ENCODE results near the gene KCNA5. TPM values are rescaled to one million over a fixed set of nuclear protein-coding genes. Genes with fewer than 3 reads are reported as not detected.

Gene KCNA5
- total and polyA plus RNA-seq, 2 donors (not counting 1 experiment from before 2014, with no cell fraction given): 0.20 to 0.72 TPM

DNA sequence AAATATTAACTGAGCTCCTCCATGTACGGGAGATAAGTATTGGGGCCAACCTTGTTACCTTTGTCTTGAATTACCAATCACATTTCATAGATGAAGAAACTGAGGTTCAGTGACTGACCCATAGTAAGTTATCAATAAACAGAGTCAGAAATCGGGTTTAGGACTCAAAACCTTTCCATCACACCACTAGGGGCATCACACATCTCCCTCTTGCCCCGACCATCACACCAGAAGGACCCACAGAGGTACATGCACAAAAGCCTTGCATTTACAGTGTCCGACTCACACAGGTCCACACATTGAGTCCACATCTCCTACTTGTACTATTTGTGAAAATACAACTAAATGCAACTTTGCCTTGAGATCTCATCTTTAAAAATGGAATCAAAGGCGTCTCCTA is 29.4 kb downstream of the KCNA5 start:
- H3K4me1 Mint-ChIP-seq: peaks cover 2% of the 10 kb centered on the region
- no peak overlapping the region for H3K4me3 Mint-ChIP-seq
- ChIA-PET CTCF (interaction anchor here (3.1 to 5.6 kb wide), 2 partner anchors 11 to 51 kb away, joined by 17 to 23 read pairs; no protein-coding TSS in a partner anchor), POLR2A (no interaction called here)
- Histone ChIP-seq H3K27ac (ENCODE audit: low read length in 2 of 2) (no peak overlapping the region), H3K4me3 (ENCODE audit: control extremely low read depth in 1 of 5, extremely low read depth in 1 of 5, insufficient read depth in 1 of 5, low read depth in 2 of 5, low read length in 4 of 5) (no peak overlapping the region), H3K79me2 (ENCODE audit: control insufficient read depth, insufficient read depth, low read length) (no peaks in the 10 kb centered on the region), H3K4me2 (replicated peaks; ENCODE audit: low read depth, low read length, poor library complexity, severe bottlenecking) (no peak overlapping the region), H2AFZ (ENCODE audit: insufficient read depth, low read depth, low read length, poor library complexity, severe bottlenecking) (no peak overlapping the region), H4K20me1 (ENCODE audit: control insufficient read depth, insufficient read depth, low read length, poor library complexity, severe bottlenecking) (no peaks in the 10 kb centered on the region), H3K9ac (ENCODE audit: low read length) (no peak overlapping the region), H3K36me3 (replicated peaks in 1 of 2; ENCODE audit: control extremely low read depth in 1 of 2, control insufficient read depth in 1 of 2, extremely low read depth in 1 of 2, insufficient read depth in 2 of 2, low read length in 1 of 2) (no peaks in the 10 kb centered on the region), H3K27me3 (replicated peaks in 1 of 4; ENCODE audit: control extremely low read depth in 1 of 4, control insufficient read depth in 3 of 4, insufficient read depth in 4 of 4, low read length in 3 of 4) (peaks cover 0 to 2% (median 0%) of the 10 kb centered on the region in 4 experiments), H3K4me1 (ENCODE audit: control insufficient read depth in 2 of 2, insufficient read depth in 2 of 2, low read length in 2 of 2) (no peaks in the 10 kb centered on the region), H3K9me3 (ENCODE audit: control extremely low read depth in 1 of 3, control insufficient read depth in 2 of 3, insufficient read depth in 1 of 3, low read length in 2 of 3) (no peaks in the 10 kb centered on the region)
- intact Hi-C loops (cut with micrococcal nuclease): no loop called here
- no peak for TF ChIP-seq EZH2 (IDR thresholded peaks at IDR 0.05; ENCODE audit: borderline replicate concordance, insufficient read depth, low read depth, low read length, poor library complexity, severe bottlenecking)
- TF ChIP-seq, protein P1, sequence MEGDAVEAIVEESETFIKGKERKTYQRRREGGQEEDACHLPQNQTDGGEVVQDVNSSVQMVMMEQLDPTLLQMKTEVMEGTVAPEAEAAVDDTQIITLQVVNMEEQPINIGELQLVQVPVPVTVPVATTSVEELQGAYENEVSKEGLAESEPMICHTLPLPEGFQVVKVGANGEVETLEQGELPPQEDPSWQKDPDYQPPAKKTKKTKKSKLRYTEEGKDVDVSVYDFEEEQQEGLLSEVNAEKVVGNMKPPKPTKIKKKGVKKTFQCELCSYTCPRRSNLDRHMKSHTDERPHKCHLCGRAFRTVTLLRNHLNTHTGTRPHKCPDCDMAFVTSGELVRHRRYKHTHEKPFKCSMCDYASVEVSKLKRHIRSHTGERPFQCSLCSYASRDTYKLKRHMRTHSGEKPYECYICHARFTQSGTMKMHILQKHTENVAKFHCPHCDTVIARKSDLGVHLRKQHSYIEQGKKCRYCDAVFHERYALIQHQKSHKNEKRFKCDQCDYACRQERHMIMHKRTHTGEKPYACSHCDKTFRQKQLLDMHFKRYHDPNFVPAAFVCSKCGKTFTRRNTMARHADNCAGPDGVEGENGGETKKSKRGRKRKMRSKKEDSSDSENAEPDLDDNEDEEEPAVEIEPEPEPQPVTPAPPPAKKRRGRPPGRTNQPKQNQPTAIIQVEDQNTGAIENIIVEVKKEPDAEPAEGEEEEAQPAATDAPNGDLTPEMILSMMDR (IDR thresholded peaks at IDR 0.05): no peak
- no peak overlapping the region for H3K27ac Mint-ChIP-seq
- no peaks in the 10 kb centered on the region for H3K9me3 Mint-ChIP-seq (ENCODE audit: insufficient read depth)
- 76% methylated on average over 3 of the region's 5 CpGs for WGBS (ENCODE audit: insufficient coverage)
- no peak for DNase-seq
- no peak for ATAC-seq (ENCODE audit: low read depth)
- H3K27me3 Mint-ChIP-seq: peaks cover 18% of the 10 kb centered on the region

DNA sequence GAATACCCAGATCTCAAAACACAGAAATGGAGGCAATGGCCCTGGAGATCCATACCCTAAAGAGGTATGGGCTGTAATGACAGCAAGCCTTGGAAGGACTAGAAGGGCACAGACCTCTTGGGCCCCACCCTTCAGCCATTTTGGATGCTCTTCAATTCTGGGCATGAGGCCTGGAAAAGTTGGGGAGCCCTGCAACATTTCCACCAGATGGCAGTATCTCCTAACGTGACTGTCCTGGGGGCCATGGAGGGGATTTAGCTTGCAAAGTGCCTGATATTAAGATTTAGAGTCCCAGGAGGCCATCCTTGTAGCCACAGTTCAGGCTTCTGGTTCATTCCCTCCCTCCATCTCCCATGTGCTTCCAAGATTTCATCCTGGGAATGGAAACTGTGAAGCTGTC is 30.2 kb downstream of the KCNA5 start:
- DNase-seq (no peak), ATAC-seq (ENCODE audit: low read depth) (no peak)
- Histone ChIP-seq H4K20me1 (ENCODE audit: control insufficient read depth, insufficient read depth, low read length, poor library complexity, severe bottlenecking) (no peaks in the 10 kb centered on the region), H3K4me3 (ENCODE audit: control extremely low read depth in 1 of 5, extremely low read depth in 1 of 5, insufficient read depth in 1 of 5, low read depth in 2 of 5, low read length in 4 of 5) (no peak overlapping the region), H3K9ac (ENCODE audit: low read length) (no peak overlapping the region), H3K79me2 (ENCODE audit: control insufficient read depth, insufficient read depth, low read length) (no peaks in the 10 kb centered on the region), H2AFZ (ENCODE audit: insufficient read depth, low read depth, low read length, poor library complexity, severe bottlenecking) (no peak overlapping the region), H3K36me3 (replicated peaks in 1 of 2; ENCODE audit: control extremely low read depth in 1 of 2, control insufficient read depth in 1 of 2, extremely low read depth in 1 of 2, insufficient read depth in 2 of 2, low read length in 1 of 2) (no peaks in the 10 kb centered on the region), H3K4me1 (ENCODE audit: control insufficient read depth in 2 of 2, insufficient read depth in 2 of 2, low read length in 2 of 2) (no peaks in the 10 kb centered on the region), H3K9me3 (ENCODE audit: control extremely low read depth in 1 of 3, control insufficient read depth in 2 of 3, insufficient read depth in 1 of 3, low read length in 2 of 3) (no peaks in the 10 kb centered on the region), H3K27me3 (replicated peaks in 1 of 4; ENCODE audit: control extremely low read depth in 1 of 4, control insufficient read depth in 3 of 4, insufficient read depth in 4 of 4, low read length in 3 of 4) (peaks cover 0 to 2% (median 0%) of the 10 kb centered on the region in 4 experiments), H3K4me2 (replicated peaks; ENCODE audit: low read depth, low read length, poor library complexity, severe bottlenecking) (no peak overlapping the region), H3K27ac (ENCODE audit: low read length in 2 of 2) (no peak overlapping the region)
- ChIA-PET POLR2A (no interaction called here), CTCF (interaction anchor here (1.0 to 5.6 kb wide), 2 partner anchors 10 to 52 kb away, joined by 3 to 23 read pairs; no protein-coding TSS in a partner anchor)
- WGBS (ENCODE audit: insufficient coverage): no CpG with 5 or more reads among the region's 1 CpG
- Mint-ChIP-seq H3K27ac (no peak overlapping the region), H3K4me3 (no peak overlapping the region), H3K9me3 (ENCODE audit: insufficient read depth) (no peaks in the 10 kb centered on the region), H3K27me3 (peaks cover 20% of the 10 kb centered on the region), H3K4me1 (peaks cover 2% of the 10 kb centered on the region)
- intact Hi-C loops (cut with micrococcal nuclease): no loop called here
- TF ChIP-seq, protein P1 (IDR thresholded peaks at IDR 0.05): no peak
- no peak for TF ChIP-seq EZH2 (IDR thresholded peaks at IDR 0.05; ENCODE audit: borderline replicate concordance, insufficient read depth, low read depth, low read length, poor library complexity, severe bottlenecking)

All from B cell (primary cell).